ENCODE measurements around the gene FAH. TPM values are rescaled to one million over a fixed set of nuclear protein-coding genes. Genes with fewer than 3 reads are reported as not detected.

Gene FAH
- total RNA-seq, 1 experiment from 2014 or later, result 21.5 TPM

DNA sequence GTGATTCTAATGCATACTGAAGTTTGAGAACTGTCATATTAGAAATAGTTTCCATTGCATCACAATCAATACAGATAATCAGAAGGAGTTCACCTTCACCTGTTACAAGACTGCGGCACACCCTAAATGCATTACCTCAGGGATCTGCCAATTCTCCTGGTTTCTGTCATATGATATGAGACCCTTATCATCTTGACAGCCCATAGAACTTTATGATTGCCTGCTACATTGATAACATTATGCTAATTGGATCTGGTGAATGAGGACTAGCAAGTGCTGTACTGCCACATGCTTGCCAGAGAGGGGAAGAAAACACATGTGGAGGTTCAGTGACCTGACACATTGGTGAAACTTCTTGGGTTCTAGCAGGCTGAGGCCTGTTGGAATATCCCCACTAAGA lies 41.4 kb downstream of the FAH start:
- no peak overlapping the region for H2AFZ ChIP-seq (ENCODE audit: low read length)
- Mint-ChIP-seq H3K4me3 (no peak overlapping the region), H3K27me3 (ENCODE audit: low read depth) (peaks cover 2% of the 10 kb centered on the region; the same call in 1 of the 2 replicates), H3K36me3 (ENCODE audit: insufficient read depth in 1 of 3, low read depth in 3 of 3) (no peaks in the 10 kb centered on the region), H3K9me3 (no peaks in the 10 kb centered on the region; a peak in 1 of 5 replicates), H3K27ac (no peak overlapping the region; a peak in 1 of 7 replicates), H3K4me1 (peaks cover 5 to 11% of the 10 kb centered on the region in 2 experiments)
- H2AK5ac ChIP-seq (ENCODE audit: insufficient read length, low read length), result no peak overlapping the region
- no peaks in the 10 kb centered on the region for H3K23me2 ChIP-seq (ENCODE audit: insufficient read length, low read depth, low read length, poor library complexity, severe bottlenecking)
- H4K91ac ChIP-seq (ENCODE audit: insufficient read length, low read depth, low read length), result no peak overlapping the region
- no peak overlapping the region for H3K18ac ChIP-seq (ENCODE audit: insufficient read length, low read depth, low read length)
- no peaks in the 10 kb centered on the region for H3K79me2 ChIP-seq (ENCODE audit: insufficient read depth, low read length)
- no peak overlapping the region for H3K4me2 ChIP-seq (ENCODE audit: insufficient read depth, insufficient read length, low read length)
- DNase-seq, result no peak
- H4K20me1 ChIP-seq (ENCODE audit: control insufficient read depth, insufficient read depth, insufficient read length), result no peaks in the 10 kb centered on the region
- H3K4ac ChIP-seq (ENCODE audit: low read depth, low read length), result no peak overlapping the region
- H3K9ac ChIP-seq (ENCODE audit: extremely low read depth, insufficient read length, low read length), result no peak overlapping the region
- no peak overlapping the region for H2BK15ac ChIP-seq (ENCODE audit: low read depth, low read length)
- no peaks in the 10 kb centered on the region for H3K9me3 ChIP-seq (ENCODE audit: control insufficient read depth, low read depth, low read length)
- H3K14ac ChIP-seq (ENCODE audit: insufficient read depth, low read length), result no peak overlapping the region
- H2BK5ac ChIP-seq (ENCODE audit: insufficient read length, low read length), result no peak overlapping the region
- no peak overlapping the region for H4K5ac ChIP-seq (ENCODE audit: insufficient read length, low read depth, low read length)
- H2BK120ac ChIP-seq (ENCODE audit: low read depth, low read length, poor library complexity, severe bottlenecking), result no peak overlapping the region
- H3K79me1 ChIP-seq (ENCODE audit: insufficient read depth, low read depth, low read length, poor library complexity, severe bottlenecking), result no peaks in the 10 kb centered on the region
- H3T11ph ChIP-seq (ENCODE audit: low read length), result no peak overlapping the region
- H2BK12ac ChIP-seq (ENCODE audit: insufficient read length, low read depth, low read length), result no peak overlapping the region
- H3K56ac ChIP-seq (ENCODE audit: insufficient read length, low read depth, low read length), result no peak overlapping the region
- WGBS (ENCODE audit: extremely low coverage, insufficient read length, low lambda C conversion rate), result no CpG with 5 or more reads among the region's 1 CpG
- H4K8ac ChIP-seq (replicated peaks; ENCODE audit: insufficient read length, low read depth, low read length), result no peak overlapping the region
- H3K27ac ChIP-seq (ENCODE audit: insufficient read length, low read depth, low read length), result no peak overlapping the region
- TF ChIP-seq, protein P1, sequence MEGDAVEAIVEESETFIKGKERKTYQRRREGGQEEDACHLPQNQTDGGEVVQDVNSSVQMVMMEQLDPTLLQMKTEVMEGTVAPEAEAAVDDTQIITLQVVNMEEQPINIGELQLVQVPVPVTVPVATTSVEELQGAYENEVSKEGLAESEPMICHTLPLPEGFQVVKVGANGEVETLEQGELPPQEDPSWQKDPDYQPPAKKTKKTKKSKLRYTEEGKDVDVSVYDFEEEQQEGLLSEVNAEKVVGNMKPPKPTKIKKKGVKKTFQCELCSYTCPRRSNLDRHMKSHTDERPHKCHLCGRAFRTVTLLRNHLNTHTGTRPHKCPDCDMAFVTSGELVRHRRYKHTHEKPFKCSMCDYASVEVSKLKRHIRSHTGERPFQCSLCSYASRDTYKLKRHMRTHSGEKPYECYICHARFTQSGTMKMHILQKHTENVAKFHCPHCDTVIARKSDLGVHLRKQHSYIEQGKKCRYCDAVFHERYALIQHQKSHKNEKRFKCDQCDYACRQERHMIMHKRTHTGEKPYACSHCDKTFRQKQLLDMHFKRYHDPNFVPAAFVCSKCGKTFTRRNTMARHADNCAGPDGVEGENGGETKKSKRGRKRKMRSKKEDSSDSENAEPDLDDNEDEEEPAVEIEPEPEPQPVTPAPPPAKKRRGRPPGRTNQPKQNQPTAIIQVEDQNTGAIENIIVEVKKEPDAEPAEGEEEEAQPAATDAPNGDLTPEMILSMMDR (conservative IDR thresholded peaks at IDR 0.05), result no peak
- H3K4me1 ChIP-seq (ENCODE audit: insufficient read depth, low read length), result no peaks in the 10 kb centered on the region
- no peak overlapping the region for H2BK20ac ChIP-seq (ENCODE audit: low read depth, low read length, poor library complexity, severe bottlenecking)
- H3K27me3 ChIP-seq (ENCODE audit: insufficient read depth, low read length), result no peaks in the 10 kb centered on the region
- H3K23ac ChIP-seq (ENCODE audit: insufficient read length, low read depth, low read length), result no peak overlapping the region

Measured in H9 (cell line).